ENCODE measurements around the gene DDX39A.

DNA sequence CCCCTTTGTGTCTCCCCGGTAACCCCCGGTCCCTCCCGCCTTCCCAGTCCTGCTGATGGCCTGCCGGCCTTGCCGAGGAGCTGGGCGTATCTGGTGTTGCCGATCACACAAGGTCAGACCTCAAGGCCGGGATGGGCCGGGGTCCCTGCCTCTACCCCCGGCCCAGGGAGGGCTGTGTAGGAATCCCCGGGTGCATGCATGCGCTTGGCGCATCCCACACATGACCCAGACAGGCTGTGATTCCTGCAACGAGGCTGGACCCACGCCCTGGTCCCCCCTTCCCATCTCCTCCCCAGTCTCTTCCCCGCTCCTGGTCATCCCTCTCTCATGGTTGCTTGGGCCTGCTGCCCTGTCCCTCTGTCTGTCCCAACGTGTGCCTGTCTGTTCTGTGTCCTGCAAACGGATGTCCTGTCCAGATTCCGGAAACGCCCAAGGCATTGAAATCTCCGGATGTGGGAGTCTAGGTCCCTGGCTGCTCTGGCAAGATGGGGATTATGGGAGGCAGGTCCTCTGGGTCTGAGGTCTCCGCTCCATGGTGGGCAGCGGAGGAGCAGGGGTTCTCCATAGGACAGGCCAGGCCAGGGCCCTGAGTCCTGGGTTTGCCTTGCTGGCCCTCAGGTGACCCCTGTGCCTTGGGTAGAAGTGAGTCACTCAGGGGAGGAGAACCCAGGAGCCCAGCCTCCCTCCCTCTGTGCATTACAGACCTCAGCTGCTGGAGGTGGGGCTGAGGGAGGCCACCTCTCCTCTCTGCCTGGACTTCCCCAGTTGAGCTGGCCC, 15.6 kb upstream of the DDX39A start:
- TF ChIP-seq POLR2A (IDR thresholded peaks at IDR 0.05; ENCODE audit: low read depth, low read length) = no peak
- TF ChIP-seq POLR2AphosphoS5 (IDR thresholded peaks at IDR 0.05; ENCODE audit: low read depth, low read length) = no peak
